HL-60 (cell line): Measurements from ENCODE around the gene SPTAN1.

Experiments used
- DNase-seq, 2 experiments: peaks; one replicate each; pipeline ENCODE4 v3.0.0-alpha.2; 2010 to 2020; ENCODE audit warnings: low read depth in 1 of 2, low spot score in 1 of 2
- H3K27ac ChIP-seq: fragments of 250-450 bp; sonication (Bioruptor Pico); replicated peaks from 2 replicates; pipeline ENCODE4 v1.5.1; 2020; ENCODE audit warnings: mild to moderate bottlenecking, moderate library complexity
- H3K27me3 ChIP-seq: fragments of 250-450 bp; sonication (Bioruptor Pico); 2 replicates; pipeline ENCODE4 v1.5.1; 2021; ENCODE audit warnings: mild to moderate bottlenecking, moderate library complexity; ENCODE audit not compliant: insufficient read depth, poor library complexity, severe bottlenecking
- H3K4me3 ChIP-seq: replicated peaks from 2 replicates; pipeline ENCODE4 v1.5.1; 2011; ENCODE audit warnings: mild to moderate bottlenecking, control low read depth, low read length; ENCODE audit not compliant: insufficient read depth
- GABPA ChIP-seq: IDR thresholded peaks from 2 replicates; pipeline ENCODE4 v1.6.1; 2012; ENCODE audit warnings: low read depth
- POLR2AphosphoS5 ChIP-seq: IDR thresholded peaks from 2 replicates; pipeline ENCODE4 v1.6.1; 2012; ENCODE audit warnings: low read depth
- SPI1 ChIP-seq: IDR thresholded peaks from 2 replicates; pipeline ENCODE4 v1.6.1; 2012; ENCODE audit warnings: low read depth, mild to moderate bottlenecking, borderline replicate concordance
- TF ChIP-seq, protein P1 (sequence below): IDR thresholded peaks from 2 replicates; pipeline ENCODE4 v1.6.1; 2012; ENCODE audit warnings: low read depth; ENCODE audit not compliant: insufficient replicate concordance
- TF ChIP-seq, protein P2 (sequence below): IDR thresholded peaks from one replicate; pipeline ENCODE4 v1.5.1; 2011; ENCODE audit warnings: low read length, control low read depth, inconsistent platforms; ENCODE audit not compliant: insufficient read depth

The SPTAN1 gene

DNA sequence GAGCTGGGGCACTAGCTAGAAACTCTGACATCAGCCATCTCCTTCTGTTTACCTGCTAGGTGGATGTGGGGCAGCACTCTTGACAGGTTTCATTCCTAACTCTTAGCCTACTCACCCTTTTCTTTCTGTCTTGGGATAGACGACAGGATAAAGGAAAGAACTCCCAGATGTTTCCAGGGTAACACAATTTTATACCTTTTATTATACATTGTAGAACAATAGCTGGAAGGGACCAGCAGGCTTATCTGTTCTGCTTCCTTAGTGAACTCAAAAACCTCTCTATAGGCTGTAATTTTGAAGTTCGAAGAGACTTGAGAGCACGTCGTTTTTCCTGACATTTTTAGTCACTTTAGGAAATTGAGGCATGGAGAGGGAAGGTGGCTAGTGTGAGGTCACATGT is 13.2 kb downstream of the SPTAN1 start:
- no peak for DNase-seq
- H3K4me3 ChIP-seq, result no peak overlapping the region
- TF ChIP-seq POLR2AphosphoS5 (no peak), GABPA (no peak), SPI1 (no peak)
- TF ChIP-seq, protein P1, sequence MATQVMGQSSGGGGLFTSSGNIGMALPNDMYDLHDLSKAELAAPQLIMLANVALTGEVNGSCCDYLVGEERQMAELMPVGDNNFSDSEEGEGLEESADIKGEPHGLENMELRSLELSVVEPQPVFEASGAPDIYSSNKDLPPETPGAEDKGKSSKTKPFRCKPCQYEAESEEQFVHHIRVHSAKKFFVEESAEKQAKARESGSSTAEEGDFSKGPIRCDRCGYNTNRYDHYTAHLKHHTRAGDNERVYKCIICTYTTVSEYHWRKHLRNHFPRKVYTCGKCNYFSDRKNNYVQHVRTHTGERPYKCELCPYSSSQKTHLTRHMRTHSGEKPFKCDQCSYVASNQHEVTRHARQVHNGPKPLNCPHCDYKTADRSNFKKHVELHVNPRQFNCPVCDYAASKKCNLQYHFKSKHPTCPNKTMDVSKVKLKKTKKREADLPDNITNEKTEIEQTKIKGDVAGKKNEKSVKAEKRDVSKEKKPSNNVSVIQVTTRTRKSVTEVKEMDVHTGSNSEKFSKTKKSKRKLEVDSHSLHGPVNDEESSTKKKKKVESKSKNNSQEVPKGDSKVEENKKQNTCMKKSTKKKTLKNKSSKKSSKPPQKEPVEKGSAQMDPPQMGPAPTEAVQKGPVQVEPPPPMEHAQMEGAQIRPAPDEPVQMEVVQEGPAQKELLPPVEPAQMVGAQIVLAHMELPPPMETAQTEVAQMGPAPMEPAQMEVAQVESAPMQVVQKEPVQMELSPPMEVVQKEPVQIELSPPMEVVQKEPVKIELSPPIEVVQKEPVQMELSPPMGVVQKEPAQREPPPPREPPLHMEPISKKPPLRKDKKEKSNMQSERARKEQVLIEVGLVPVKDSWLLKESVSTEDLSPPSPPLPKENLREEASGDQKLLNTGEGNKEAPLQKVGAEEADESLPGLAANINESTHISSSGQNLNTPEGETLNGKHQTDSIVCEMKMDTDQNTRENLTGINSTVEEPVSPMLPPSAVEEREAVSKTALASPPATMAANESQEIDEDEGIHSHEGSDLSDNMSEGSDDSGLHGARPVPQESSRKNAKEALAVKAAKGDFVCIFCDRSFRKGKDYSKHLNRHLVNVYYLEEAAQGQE, result no peak
- TF ChIP-seq, protein P2, sequence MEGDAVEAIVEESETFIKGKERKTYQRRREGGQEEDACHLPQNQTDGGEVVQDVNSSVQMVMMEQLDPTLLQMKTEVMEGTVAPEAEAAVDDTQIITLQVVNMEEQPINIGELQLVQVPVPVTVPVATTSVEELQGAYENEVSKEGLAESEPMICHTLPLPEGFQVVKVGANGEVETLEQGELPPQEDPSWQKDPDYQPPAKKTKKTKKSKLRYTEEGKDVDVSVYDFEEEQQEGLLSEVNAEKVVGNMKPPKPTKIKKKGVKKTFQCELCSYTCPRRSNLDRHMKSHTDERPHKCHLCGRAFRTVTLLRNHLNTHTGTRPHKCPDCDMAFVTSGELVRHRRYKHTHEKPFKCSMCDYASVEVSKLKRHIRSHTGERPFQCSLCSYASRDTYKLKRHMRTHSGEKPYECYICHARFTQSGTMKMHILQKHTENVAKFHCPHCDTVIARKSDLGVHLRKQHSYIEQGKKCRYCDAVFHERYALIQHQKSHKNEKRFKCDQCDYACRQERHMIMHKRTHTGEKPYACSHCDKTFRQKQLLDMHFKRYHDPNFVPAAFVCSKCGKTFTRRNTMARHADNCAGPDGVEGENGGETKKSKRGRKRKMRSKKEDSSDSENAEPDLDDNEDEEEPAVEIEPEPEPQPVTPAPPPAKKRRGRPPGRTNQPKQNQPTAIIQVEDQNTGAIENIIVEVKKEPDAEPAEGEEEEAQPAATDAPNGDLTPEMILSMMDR, result no peak
- H3K27me3 ChIP-seq, result no peaks in the 10 kb centered on the region
- H3K27ac ChIP-seq, result no peak overlapping the region

DNA sequence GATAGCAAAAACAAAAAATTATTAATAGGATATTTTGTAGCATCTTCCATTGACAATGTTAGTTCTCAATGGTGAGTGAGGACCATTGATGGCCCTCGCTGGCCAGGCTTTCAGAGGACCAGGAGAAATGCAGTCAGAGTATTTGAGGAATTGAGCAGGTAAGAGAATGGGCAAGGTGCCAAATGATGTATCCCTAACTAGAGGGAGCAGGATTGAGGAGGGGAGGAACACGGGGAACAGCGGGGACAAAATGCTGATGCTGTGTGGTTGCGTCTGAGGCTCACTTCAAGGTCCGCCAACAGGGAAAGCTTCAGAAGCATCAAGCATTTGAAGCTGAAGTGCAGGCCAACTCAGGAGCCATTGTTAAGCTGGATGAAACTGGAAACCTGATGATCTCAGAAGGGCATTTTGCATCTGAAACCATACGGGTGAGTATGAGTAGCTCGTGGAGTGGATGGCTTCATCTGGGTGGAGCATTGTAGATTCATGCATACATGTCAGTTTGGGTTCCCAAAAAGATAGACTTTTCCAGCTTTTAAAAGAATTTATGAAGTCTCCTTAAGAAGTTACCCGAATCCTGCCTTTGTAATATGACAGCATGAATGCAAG is 16.2 kb downstream of the SPTAN1 start:
- H3K27me3 ChIP-seq, result no peaks in the 10 kb centered on the region
- no peak overlapping the region for H3K4me3 ChIP-seq
- DNase-seq, result no peak
- TF ChIP-seq, protein P2, result no peak
- H3K27ac ChIP-seq, result no peak overlapping the region

DNA sequence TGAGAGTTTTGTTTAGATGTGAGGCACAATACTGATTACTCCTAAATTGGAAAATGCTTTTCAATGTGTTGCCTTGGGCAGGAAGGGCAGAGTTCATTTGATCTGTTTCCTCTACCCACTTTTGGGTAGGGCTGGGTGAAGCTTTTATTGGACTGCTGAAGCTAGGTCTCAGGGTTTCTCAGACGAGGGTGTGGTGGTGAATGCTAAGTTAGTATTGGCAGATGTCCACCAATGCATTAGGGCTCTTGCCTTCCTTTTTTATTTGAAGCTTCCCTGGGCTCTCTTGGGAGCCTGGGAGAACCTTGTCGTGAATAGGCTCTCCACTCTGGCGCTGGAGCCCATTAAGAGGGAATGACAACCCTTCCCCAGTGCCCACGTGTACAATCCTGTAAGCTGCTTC is 23.1 kb downstream of the SPTAN1 start:
- Histone ChIP-seq H3K4me3 (no peak overlapping the region), H3K27ac (no peak overlapping the region), H3K27me3 (no peaks in the 10 kb centered on the region)
- no peak for DNase-seq
- no peak for TF ChIP-seq SPI1
- TF ChIP-seq, protein P1, result no peak
- no peak for TF ChIP-seq POLR2AphosphoS5

DNA sequence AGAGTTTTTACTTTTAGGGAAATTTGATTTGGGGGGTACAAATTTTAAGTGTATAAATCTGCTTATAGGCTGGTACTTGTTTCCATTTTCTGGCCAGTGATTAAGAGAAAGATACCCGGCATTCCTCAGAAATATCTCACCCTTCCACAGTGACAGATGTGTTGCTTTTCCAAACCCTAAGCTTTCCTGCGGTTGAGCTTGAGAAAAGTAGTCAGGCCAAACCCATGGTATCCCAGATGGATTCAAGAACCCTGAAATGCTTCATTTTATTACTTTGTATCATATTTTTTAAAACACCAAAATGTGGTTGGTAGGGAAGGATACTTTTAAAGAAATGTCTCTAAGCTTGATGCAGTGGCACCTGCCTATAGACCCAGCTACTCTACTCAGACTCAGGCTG is 23.5 kb downstream of the SPTAN1 start:
- H3K27ac ChIP-seq, result no peak overlapping the region
- no peaks in the 10 kb centered on the region for H3K27me3 ChIP-seq
- H3K4me3 ChIP-seq, result no peak overlapping the region
- no peak for DNase-seq
- TF ChIP-seq, protein P1, result no peak
- TF ChIP-seq GABPA, result no peak
